HG02610 (cell line): ENCODE data around the gene VASN.
A peak's percentile ranks its signal among the peaks of the same experiment; 100 is the strongest.
"Not testable (repeated sequence)": the region's sequence is repeated elsewhere in the genome, so short reads cannot be mapped to it uniquely, and the experiment has no call there.

ENCODE experiments used
- ATAC-seq: cut with Tn5 transposase; IDR thresholded peaks from one replicate; pipeline ENCODE4 v1.9.1; 2021; ENCODE audit warnings: mild to moderate bottlenecking, moderate library complexity; ENCODE audit not compliant: unreplicated experiment

Gene VASN

DNA sequence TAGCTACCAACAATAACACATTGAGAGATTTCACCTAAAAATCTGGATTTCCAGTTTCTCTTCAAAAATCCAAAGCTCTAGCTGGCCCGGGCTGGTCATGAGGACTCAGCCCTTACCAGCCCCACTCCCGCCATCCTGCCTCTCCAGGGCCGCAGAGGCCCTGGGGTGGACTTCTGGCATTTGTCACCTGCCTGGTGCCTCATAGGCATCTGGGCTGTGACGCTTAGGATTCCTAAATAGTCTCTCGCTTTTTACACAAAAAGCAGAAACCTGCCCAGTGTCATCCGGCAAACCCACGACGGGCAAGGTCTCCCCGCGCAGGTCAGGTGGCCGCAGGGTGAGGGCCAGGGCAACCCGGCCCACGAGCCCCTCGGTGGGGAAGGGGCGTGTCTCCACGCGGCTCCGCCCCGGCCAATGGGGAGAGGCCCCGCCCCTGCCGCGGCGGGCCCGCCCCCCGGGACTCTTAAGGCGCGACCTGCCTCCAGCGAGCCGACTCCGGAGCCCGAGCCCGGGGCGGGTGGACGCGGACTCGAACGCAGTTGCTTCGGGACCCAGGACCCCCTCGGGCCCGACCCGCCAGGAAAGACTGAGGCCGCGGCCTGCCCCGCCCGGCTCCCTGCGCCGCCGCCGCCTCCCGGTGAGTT is at the start of gene VASN:
TSS of gene VASN (plus strand) at position 492 of the 644 bp plus-strand sequence. CDS start 9,030 bp downstream, outside the sequence.
- ATAC-seq: peak; percentile 48

GRCh38 chr16:4322121-4323052 is 49.3 kb upstream of the VASN start:
- no peak for ATAC-seq

- ATAC-seq: no peak
Measured at GRCh38 chr16:4323071-4323844, 48.4 kb upstream of the VASN start.

DNA sequence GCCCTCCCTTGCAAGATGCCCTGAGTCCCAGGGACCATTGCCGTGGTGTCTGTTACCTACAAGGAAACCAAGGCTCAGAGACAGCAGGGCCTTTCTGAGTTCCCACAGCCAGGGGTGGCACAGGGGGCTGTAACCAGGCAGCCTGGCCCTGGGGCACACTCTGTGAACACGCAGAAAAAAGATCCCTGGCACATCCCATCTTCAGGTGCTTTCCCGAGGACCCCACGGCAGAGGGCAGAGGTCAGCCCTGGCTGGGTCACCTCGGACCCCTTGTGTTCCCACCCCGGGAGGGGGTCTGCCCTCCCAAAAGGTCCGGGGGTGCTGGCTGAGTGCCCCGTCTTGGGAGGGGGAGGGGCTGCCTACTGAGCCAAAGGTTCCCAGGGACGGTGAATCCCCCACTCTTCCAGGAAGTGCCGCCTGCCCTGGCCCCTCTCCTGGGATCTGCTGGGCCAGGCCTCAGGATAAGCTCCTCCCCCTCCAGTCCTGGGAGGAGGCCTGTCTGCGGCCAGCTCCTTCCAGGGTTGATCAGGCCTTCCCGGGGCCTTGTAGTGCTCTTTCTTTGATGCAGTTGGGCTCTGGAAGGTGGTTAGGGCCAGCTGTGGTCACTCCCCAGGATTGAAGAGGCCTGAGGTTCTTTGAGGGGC is 47.7 kb upstream of the VASN start:
- ATAC-seq: no peak

DNA sequence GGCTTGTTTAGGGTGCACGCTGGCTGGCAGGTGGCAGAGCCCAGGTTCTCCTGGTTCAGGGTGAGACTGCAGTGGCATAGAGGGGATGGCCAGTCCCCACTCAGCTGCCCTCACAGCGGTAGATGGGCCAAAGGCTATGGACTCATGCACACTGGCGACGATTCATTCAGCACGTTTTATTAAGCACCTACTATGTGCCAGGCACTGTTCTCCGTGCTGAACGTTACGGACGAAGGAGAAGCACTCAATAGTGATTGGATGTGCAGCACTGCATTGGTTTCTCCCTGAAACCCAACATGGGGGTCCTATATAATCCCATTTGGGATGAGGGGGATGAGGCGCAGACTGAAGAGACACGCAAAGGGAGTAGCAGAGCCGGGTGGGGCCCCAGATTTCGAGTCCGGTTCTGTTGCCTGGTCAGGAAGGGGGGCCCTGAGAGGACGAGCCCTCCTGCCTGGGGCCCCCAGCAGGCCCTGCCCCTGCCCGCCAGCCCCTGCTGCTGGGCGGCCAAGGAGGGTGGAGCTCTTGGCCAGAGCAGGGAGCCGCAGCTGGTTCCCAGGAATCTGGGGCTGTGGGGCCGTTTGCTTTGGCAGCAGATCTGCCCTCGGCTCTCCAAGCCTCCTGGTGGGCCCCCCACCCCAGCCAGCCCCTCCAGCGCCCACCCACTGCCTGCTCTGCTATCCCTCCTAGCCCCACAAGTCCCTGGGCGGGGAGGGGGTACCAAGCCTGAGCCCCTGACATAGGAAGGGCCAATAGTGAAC is 47.0 kb upstream of the VASN start:
- no peak for ATAC-seq

- no peak for ATAC-seq
Measured at GRCh38 chr16:4325253-4325758, 46.3 kb upstream of the VASN start.

DNA sequence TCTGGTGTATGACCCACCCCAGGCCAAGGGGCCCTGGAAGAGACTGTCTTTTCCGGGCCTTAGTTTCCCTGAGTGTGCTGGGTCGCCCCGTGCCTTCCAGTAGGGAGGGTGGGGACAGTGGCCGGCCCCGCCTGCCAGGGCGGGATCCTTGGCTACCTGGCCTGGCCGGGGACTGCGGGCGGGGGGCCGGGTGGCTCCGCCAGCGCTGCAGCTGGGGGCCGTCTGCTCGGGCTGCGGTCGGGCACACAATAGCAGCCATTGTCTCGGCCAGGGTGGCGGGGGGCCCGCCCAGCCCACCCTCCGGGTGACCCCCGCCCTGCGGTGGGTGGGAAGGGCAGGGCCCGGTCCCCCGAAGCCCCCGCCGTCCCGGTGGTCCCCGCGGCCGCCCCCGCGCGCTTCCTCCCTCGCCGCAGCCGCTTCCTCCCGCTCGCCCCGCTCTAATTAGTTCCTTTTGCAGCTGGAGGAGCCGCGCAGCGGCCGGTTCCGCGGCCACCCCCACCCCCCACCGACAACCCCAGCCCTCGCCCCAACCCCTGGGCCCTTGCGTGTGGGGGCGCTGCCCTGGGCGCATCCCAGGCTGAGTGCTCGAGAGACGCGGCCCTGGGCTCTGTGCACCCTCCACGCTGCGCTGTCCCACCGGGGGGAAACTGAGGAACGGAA is 44.1 kb upstream of the VASN start:
- ATAC-seq: no peak

- ATAC-seq: no peak
Measured at GRCh38 chr16:4328046-4328781, 43.4 kb upstream of the VASN start.

- ATAC-seq: no peak
Measured at GRCh38 chr16:4328782-4329775, 42.6 kb upstream of the VASN start.

GRCh38 chr16:4330277-4330874 is 41.3 kb upstream of the VASN start:
- no peak for ATAC-seq

- no peak for ATAC-seq
Measured at GRCh38 chr16:4332083-4332482, 39.6 kb upstream of the VASN start.

GRCh38 chr16:4332623-4333307 is 38.9 kb upstream of the VASN start:
- ATAC-seq: no peak

DNA sequence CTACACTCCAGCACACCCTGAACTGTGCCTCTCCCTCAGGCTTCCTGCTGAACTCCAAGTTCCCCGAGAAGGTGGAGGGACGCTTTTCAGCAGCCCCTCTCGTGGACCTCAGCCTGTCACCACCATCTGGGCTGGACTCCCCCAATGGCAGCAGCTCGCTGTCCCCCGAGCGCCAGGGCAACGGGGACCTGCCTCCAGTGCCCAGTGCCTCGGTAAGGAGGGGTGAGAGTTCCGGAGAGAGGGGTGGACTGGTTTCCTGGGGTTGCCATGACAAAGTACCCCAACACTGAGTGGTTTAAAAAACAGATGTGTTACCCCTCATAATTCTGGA is 38.4 kb upstream of the VASN start:
- no peak for ATAC-seq

DNA sequence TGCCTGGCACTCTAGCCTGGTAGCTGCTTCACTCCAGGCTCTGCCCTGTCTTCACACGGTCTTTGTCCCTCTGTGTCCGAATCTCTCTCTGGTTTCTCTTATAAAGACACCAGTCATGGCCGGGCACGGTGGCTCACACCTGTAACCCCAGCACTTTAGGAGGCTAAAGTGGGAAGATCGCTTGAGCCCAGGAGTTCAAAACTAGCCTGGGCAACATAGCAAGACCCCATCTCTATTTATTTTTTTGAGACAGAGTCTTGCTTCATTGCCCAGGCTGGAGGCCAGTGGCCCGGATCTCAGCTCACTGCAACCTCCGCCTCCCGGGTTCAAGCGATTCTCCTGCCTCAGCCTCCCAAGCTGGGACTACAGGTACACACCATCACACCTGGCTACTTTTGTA is 37.9 kb upstream of the VASN start:
- ATAC-seq: not testable (repeated sequence)

DNA sequence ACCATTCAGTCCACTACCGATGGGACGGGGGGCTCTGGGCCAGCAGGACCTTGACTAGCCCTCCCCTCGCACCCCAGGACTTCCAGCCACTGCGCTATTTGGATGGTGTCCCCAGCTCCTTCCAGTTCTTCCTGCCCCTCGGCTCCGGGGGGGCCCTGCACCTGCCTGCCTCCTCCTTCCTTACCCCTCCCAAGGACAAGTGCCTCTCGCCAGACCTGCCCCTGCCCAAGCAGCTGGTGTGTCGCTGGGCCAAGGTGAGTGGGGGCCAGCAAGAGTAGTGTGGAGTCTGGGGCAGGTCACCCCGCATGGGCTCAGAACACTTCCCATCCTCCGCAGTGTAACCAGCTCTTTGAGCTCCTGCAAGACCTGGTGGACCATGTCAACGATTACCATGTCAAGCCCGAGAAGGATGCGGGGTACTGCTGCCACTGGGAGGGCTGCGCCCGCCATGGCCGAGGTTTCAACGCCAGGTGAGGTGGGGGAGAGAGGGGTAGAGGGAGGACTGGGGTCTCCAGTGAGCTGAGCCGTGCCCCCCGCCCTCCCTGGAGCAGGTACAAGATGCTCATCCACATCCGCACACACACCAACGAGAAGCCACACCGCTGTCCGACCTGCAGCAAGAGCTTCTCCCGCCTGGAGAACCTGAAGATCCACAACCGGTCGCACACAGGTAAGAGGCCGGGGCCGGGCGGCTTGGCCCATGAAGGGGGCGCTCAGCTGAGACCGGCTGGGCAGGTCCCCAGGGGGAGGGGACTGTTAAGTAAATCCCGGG is 36.7 kb upstream of the VASN start:
- no peak for ATAC-seq
